DMS53 treated with DMSO at 0.1 percent for 48 hours (cell line): ENCODE data around the gene EHD4.

Experiments
- DNase-seq: peaks from one replicate; lab custom pipeline; 2025; ENCODE audit not compliant: unreplicated experiment; lab: John Stamatoyannopoulos, UW

The EHD4 gene

GRCh38 chr15:41981371-41982132, 9.2 kb upstream of the EHD4 start:
- DNase-seq = no peak

DNA sequence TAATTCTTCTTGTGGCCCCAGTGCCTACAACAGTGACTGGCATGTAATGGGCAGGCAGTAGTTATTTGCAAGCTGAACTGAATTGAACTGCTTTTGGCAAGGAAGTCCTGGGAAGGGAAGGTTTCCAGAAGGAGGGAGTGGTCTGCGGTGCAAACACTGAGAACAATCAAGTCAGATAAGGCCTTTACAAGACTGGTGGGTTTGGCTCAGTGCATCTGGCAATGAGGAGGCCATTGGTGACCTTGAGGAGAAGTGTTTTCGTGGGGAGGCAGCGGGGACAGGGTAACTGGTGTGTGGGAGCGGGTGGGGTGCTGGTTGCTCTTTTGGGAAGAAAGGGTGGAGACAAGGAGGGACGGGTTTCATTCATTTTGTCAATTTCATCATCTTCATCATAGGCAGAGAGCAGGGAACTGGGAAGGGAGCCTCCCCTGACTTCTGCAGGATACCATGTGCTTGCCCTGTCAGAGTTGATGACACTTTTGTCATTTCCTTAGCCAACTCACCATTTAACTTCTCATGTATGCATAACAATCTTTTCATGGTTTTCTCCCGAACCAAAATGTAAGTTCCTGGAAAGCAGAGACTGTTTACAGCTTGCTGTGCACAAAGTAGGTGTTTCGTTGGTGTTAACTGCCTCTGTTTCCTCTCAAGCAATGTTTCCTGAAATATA, 8.4 kb upstream of the EHD4 start:
- DNase-seq = no peak

- no peak for DNase-seq
Observed at GRCh38 chr15:41979493-41980266, 7.3 kb upstream of the EHD4 start.

- no peak for DNase-seq
Observed at GRCh38 chr15:41978534-41978933, 6.2 kb upstream of the EHD4 start.

- no peak for DNase-seq
Observed at GRCh38 chr15:41977757-41978383, 5.5 kb upstream of the EHD4 start.

DNA sequence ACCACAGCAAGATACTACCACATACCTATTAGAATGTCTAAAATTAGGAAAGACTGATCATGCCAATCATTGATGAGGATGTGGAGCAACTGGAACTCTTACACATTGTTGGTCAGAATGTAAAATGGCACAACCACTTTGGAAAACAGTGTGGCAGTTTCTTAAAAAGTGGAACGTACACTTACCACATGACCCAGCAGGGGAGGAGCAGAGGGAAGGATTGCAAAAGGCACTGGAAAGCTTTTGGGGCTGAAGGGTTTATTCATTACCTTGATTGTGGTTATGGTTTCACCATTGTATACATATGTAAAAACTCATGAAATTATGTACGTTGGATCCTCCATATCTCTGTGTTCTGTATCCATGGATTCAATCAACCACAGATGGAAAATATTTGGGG, 3.3 kb upstream of the EHD4 start:
- no peak for DNase-seq

- no peak for DNase-seq
Observed at GRCh38 chr15:41974041-41974440, 1.7 kb upstream of the EHD4 start.

GRCh38 chr15:41971895-41972252, 483 bp downstream of the EHD4 start:
- DNase-seq = no peak

GRCh38 chr15:41971089-41971894, 1.1 kb downstream of the EHD4 start:
- DNase-seq = peak; percentile 25

DNA sequence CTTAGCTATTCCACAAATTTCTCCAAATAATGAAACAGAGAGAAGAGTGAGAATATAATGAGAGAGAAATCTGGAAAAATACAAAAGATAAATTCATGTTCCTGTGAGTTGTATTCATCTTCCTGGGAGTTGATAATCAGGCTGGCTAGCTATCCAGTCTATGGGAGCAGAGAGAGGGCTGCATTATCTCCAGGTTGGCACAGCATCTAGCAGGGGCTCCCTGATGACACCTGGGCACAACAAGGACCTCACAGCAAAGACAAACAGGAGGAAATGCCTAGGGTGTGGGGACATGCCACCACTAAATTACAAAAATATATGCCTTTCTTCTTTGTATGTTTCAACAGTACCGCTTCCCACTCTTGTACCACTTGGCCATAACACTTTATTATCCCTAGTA, 1.9 kb downstream of the EHD4 start:
- no peak for DNase-seq

GRCh38 chr15:41969851-41970431, 2.4 kb downstream of the EHD4 start:
- DNase-seq = no peak

GRCh38 chr15:41968701-41969100, 3.7 kb downstream of the EHD4 start:
- no peak for DNase-seq

GRCh38 chr15:41967506-41968206, 4.7 kb downstream of the EHD4 start:
- no peak for DNase-seq

DNA sequence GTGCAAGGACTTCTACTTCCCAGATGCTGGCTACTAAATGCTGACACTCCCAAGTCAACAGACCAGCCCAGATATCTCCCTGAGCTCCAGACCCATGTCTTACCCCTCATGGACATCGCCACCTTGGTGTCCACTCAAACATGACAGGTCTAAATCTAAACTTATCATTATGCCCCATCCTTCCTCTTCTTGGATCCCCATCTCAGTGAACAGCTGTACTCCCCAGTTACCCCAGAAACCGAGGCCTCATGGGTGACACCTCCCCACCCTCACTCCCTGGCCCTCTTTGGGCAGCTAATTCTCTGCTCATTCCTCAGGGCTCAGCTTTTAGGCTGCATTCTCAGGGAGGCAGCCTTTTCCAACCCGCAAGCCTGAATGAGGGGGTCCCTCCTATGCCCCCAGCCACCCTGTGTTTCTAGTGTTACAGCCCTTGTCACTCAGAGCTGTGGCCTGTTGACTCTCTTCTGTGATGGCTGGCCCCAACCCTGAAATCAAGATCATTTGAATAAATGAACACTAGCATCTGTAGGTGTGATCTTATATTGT, 5.4 kb downstream of the EHD4 start:
- DNase-seq = no peak

DNA sequence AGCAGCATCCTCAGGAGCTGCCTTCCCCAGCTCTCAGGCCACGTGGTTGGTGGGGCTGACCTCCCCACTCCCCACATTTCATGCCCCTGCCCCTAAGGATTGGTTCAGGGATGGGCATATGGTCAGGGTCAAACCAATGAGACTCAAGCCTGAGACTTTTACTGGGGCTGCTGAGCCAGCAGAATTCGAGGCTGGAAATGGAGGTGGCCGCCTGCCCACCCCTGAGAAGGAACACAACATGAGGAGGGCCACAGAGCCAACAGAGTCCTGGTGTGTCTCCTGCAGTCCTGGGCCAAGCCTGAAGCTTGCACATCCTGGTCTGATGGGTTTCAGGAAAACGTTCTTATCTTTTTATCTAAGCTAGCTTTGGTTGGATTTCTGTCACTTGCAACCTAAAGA, 5.9 kb downstream of the EHD4 start:
- no peak for DNase-seq

GRCh38 chr15:41965441-41966413, 6.6 kb downstream of the EHD4 start:
- DNase-seq = no peak

GRCh38 chr15:41961595-41962202, 10.7 kb downstream of the EHD4 start:
- no peak for DNase-seq

GRCh38 chr15:41961001-41961518, 11.3 kb downstream of the EHD4 start:
- no peak for DNase-seq
